H9 (cell line): ENCODE measurements around the gene RAB1B. TPM values are rescaled to one million over a fixed set of nuclear protein-coding genes. Genes with fewer than 3 reads are reported as not detected.
A peak's percentile ranks its signal among the peaks of the same experiment; 100 is the strongest.

ENCODE experiments used
- DNase-seq: peaks from one replicate; pipeline ENCODE4 v3.0.0-alpha.2; 2017
- H2AFZ ChIP-seq: one replicate; pipeline ENCODE4 v1.6.1; 2013; ENCODE audit warnings: mild to moderate bottlenecking, low read length, control low read depth, moderate library complexity
- H2AK5ac ChIP-seq: 2 replicates; pipeline ENCODE4 v1.6.1; 2013; ENCODE audit warnings: low read length, control low read depth, mixed read lengths; ENCODE audit not compliant: insufficient read length
- H2BK120ac ChIP-seq: one replicate; pipeline ENCODE4 v1.6.1; 2013; ENCODE audit warnings: low read depth, mild to moderate bottlenecking, low read length, control low read depth, inconsistent platforms; ENCODE audit not compliant: poor library complexity, severe bottlenecking
- H2BK12ac ChIP-seq: 2 replicates; pipeline ENCODE4 v1.6.1; 2013; ENCODE audit warnings: low read length, control low read depth, mixed read lengths, low read depth; ENCODE audit not compliant: insufficient read length
- H2BK15ac ChIP-seq: 2 replicates; pipeline ENCODE4 v1.6.1; 2013; ENCODE audit warnings: low read depth, low read length, control low read depth
- H2BK20ac ChIP-seq: one replicate; pipeline ENCODE4 v1.6.1; 2013; ENCODE audit warnings: low read depth, mild to moderate bottlenecking, low read length, control low read depth, inconsistent platforms; ENCODE audit not compliant: poor library complexity, severe bottlenecking
- H2BK5ac ChIP-seq: 2 replicates; pipeline ENCODE4 v1.6.1; 2013; ENCODE audit warnings: low read length, control low read depth, mixed read lengths; ENCODE audit not compliant: insufficient read length
- H3K14ac ChIP-seq: 2 replicates; pipeline ENCODE4 v1.6.1; 2013; ENCODE audit warnings: low read length, control low read depth; ENCODE audit not compliant: insufficient read depth
- H3K18ac ChIP-seq: 2 replicates; pipeline ENCODE4 v1.6.1; 2013; ENCODE audit warnings: low read depth, mild to moderate bottlenecking, mixed read lengths, low read length, control low read depth; ENCODE audit not compliant: insufficient read length
- H3K23ac ChIP-seq: 2 replicates; pipeline ENCODE4 v1.6.1; 2013; ENCODE audit warnings: low read length, control low read depth, mixed read lengths, low read depth; ENCODE audit not compliant: insufficient read length
- H3K23me2 ChIP-seq: 2 replicates; pipeline ENCODE4 v1.6.1; 2013; ENCODE audit warnings: low read depth, mild to moderate bottlenecking, mixed read lengths, low read length, control low read depth; ENCODE audit not compliant: insufficient read length, poor library complexity, severe bottlenecking
- H3K27ac ChIP-seq: 2 replicates; pipeline ENCODE4 v1.5.1; 2013; ENCODE audit warnings: low read length, control low read depth, mixed read lengths, low read depth; ENCODE audit not compliant: insufficient read length
- H3K27me3 ChIP-seq: 2 replicates; pipeline ENCODE4 v1.6.1; 2013; ENCODE audit warnings: low read length, control low read depth, inconsistent platforms; ENCODE audit not compliant: insufficient read depth
- H3K4ac ChIP-seq: 2 replicates; pipeline ENCODE4 v1.6.1; 2013; ENCODE audit warnings: low read depth, mild to moderate bottlenecking, control low read depth, inconsistent platforms, low read length, moderate library complexity
- H3K4me1 ChIP-seq: 2 replicates; pipeline ENCODE4 v1.6.1; 2013; ENCODE audit warnings: low read length, control low read depth, inconsistent platforms; ENCODE audit not compliant: insufficient read depth
- H3K4me2 ChIP-seq: 2 replicates; pipeline ENCODE4 v1.6.1; 2013; ENCODE audit warnings: low read length, control low read depth, mixed read lengths; ENCODE audit not compliant: insufficient read length, insufficient read depth
- H3K56ac ChIP-seq: 2 replicates; pipeline ENCODE4 v1.6.1; 2013; ENCODE audit warnings: low read depth, mild to moderate bottlenecking, mixed read lengths, low read length, control low read depth; ENCODE audit not compliant: insufficient read length
- H3K79me1 ChIP-seq: 2 replicates; pipeline ENCODE4 v1.6.1; 2013; ENCODE audit warnings: low read depth, mild to moderate bottlenecking, moderate library complexity, low read length, control low read depth, inconsistent platforms; ENCODE audit not compliant: insufficient read depth, poor library complexity, severe bottlenecking
- H3K79me2 ChIP-seq: 2 replicates; pipeline ENCODE4 v1.6.1; 2013; ENCODE audit warnings: low read length, control low read depth, inconsistent platforms; ENCODE audit not compliant: insufficient read depth
- H3K9ac ChIP-seq: 2 replicates; pipeline ENCODE4 v1.6.1; 2013; ENCODE audit warnings: low read length, control low read depth, mixed read lengths; ENCODE audit not compliant: insufficient read length; ENCODE audit errors: extremely low read depth
- H3K9me3 ChIP-seq: one replicate; pipeline ENCODE4 v1.6.1; 2013; ENCODE audit warnings: low read depth, low read length, inconsistent platforms; ENCODE audit not compliant: control insufficient read depth
- H3T11ph ChIP-seq: one replicate; pipeline ENCODE4 v1.6.1; 2013; ENCODE audit warnings: mild to moderate bottlenecking, low read length, control low read depth, inconsistent platforms
- H4K20me1 ChIP-seq: one replicate; pipeline ENCODE4 v1.6.1; 2013; ENCODE audit not compliant: control insufficient read depth, insufficient read length, insufficient read depth
- H4K5ac ChIP-seq: 2 replicates; pipeline ENCODE4 v1.6.1; 2013; ENCODE audit warnings: low read depth, mild to moderate bottlenecking, mixed read lengths, low read length, control low read depth; ENCODE audit not compliant: insufficient read length
- H4K8ac ChIP-seq: replicated peaks from 2 replicates; pipeline ENCODE4 v1.6.1; 2013; ENCODE audit warnings: low read length, control low read depth, mixed read lengths, low read depth; ENCODE audit not compliant: insufficient read length
- H4K91ac ChIP-seq: 2 replicates; pipeline ENCODE4 v1.6.1; 2013; ENCODE audit warnings: low read depth, mild to moderate bottlenecking, moderate library complexity, mixed read lengths, low read length, control low read depth; ENCODE audit not compliant: insufficient read length
- H3K27ac Mint-ChIP-seq, 3 experiments: 2 replicates in 2 of 3; 3 replicates in 1 of 3; pipeline ENCODE4 v1.8.0; 2020 to 2021; ENCODE audit warnings: mixed read lengths in 3 of 3, mild to moderate bottlenecking in 1 of 3, moderate library complexity in 1 of 3
- H3K27me3 Mint-ChIP-seq: 2 replicates; pipeline ENCODE4 v1.8.0; 2021; ENCODE audit warnings: low read depth, mild to moderate bottlenecking, moderate library complexity, mixed read lengths
- H3K36me3 Mint-ChIP-seq, 3 experiments: 2 replicates in 2 of 3; 3 replicates in 1 of 3; pipeline ENCODE4 v1.8.0; 2020 to 2021; ENCODE audit warnings: low read depth in 3 of 3, mixed read lengths in 3 of 3; ENCODE audit not compliant: insufficient read depth in 1 of 3
- H3K4me1 Mint-ChIP-seq, 2 experiments: 2 replicates each; pipeline ENCODE4 v1.8.0; 2020; ENCODE audit warnings: mixed read lengths in 2 of 2
- H3K4me3 Mint-ChIP-seq, 2 experiments: 2 replicates in 1 of 2; 3 replicates in 1 of 2; pipeline ENCODE4 v1.8.0; 2020 to 2021; ENCODE audit warnings: mild to moderate bottlenecking in 2 of 2, mixed read lengths in 2 of 2, moderate library complexity in 1 of 2
- H3K9me3 Mint-ChIP-seq, 2 experiments: 2 replicates in 1 of 2; 3 replicates in 1 of 2; pipeline ENCODE4 v1.8.0; 2020; ENCODE audit warnings: mild to moderate bottlenecking in 2 of 2, mixed read lengths in 2 of 2, moderate library complexity in 1 of 2
- WGBS: extraction: QIAGEN DNeasy Blood & Tissue Kit; methylation state at CpG from one replicate; pipeline ENCODE4 v1.1.7; 2013; ENCODE audit warnings: missing lambda C conversion rate, low lambda C conversion rate, mixed read lengths; ENCODE audit not compliant: insufficient read length; ENCODE audit errors: extremely low coverage; 5-methylcytosine and 5-hydroxymethylcytosine counted together
- total RNA-seq: library from RNA; stranded (reverse); gene quantifications from 2 replicates; pipeline ENCODE4 v1.2.1, GENCODE V29; 2021
- TF ChIP-seq, protein P1 (sequence below): fragments of 200-600 bp; sonication (generic); conservative IDR thresholded peaks from 3 replicates; pipeline ENCODE4 v1.8.0; 2021; ENCODE audit warnings: antibody characterized with exemption, mild to moderate bottlenecking

The RAB1B gene
- total RNA-seq, 1 experiment from 2014 or later = 118 TPM

DNA sequence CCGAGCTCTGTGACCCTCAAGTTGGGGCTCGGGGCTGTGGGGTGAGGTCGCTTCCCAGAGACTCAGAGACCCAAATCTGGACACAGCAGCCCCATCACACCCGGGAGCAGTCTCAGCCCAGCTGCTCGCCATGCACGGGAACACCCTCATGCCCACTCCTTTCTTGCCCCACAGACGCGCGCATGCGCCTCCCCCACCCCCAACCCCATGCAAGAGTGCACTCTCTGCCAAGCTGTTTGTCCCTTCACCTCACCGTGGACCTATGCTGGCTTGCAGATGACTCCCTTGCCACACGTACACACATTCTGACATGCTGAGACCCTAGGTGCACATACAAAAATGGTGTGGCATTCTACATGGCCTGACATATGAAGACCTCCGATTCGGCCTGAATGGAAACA, 48.9 kb downstream of the RAB1B start:
- H3K27me3 Mint-ChIP-seq = peaks cover 29% of the 10 kb centered on the region
- no peak overlapping the region for H3K4ac ChIP-seq
- H3K27me3 ChIP-seq = no peaks in the 10 kb centered on the region
- no peak overlapping the region for H2BK15ac ChIP-seq
- H3K23ac ChIP-seq = no peak overlapping the region
- no peak overlapping the region for H2BK120ac ChIP-seq
- H3K9me3 Mint-ChIP-seq = peaks cover 14 to 20% of the 10 kb centered on the region in 2 experiments
- H2AFZ ChIP-seq = no peak overlapping the region
- peaks cover 4% of the 10 kb centered on the region for H3K23me2 ChIP-seq
- no peak overlapping the region for H3K14ac ChIP-seq
- no peak overlapping the region for H2BK20ac ChIP-seq
- WGBS = no CpG with 5 or more reads among the region's 14 CpGs
- TF ChIP-seq, protein P1, sequence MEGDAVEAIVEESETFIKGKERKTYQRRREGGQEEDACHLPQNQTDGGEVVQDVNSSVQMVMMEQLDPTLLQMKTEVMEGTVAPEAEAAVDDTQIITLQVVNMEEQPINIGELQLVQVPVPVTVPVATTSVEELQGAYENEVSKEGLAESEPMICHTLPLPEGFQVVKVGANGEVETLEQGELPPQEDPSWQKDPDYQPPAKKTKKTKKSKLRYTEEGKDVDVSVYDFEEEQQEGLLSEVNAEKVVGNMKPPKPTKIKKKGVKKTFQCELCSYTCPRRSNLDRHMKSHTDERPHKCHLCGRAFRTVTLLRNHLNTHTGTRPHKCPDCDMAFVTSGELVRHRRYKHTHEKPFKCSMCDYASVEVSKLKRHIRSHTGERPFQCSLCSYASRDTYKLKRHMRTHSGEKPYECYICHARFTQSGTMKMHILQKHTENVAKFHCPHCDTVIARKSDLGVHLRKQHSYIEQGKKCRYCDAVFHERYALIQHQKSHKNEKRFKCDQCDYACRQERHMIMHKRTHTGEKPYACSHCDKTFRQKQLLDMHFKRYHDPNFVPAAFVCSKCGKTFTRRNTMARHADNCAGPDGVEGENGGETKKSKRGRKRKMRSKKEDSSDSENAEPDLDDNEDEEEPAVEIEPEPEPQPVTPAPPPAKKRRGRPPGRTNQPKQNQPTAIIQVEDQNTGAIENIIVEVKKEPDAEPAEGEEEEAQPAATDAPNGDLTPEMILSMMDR = no peak
- H3K4me2 ChIP-seq = peak overlapping the region; percentile 7
- no peak for DNase-seq
- H3K4me1 ChIP-seq = peaks cover 2% of the 10 kb centered on the region; the same call in 1 of the 2 replicates
- no peak overlapping the region for H4K91ac ChIP-seq
- no peaks in the 10 kb centered on the region for H3K9me3 ChIP-seq
- H4K8ac ChIP-seq = no peak overlapping the region
- H2BK5ac ChIP-seq = no peak overlapping the region
- no peak overlapping the region for H3K27ac ChIP-seq
- no peaks in the 10 kb centered on the region for H3K79me1 ChIP-seq
- peaks cover 23 to 29% of the 10 kb centered on the region in 2 experiments for H3K4me1 Mint-ChIP-seq
- peak overlapping the region; percentile 42 to 69; a peak in 4 of 5 replicates for H3K4me3 Mint-ChIP-seq
- no peaks in the 10 kb centered on the region for H4K20me1 ChIP-seq
- no peaks in the 10 kb centered on the region for H3K79me2 ChIP-seq
- H4K5ac ChIP-seq = no peak overlapping the region
- H3K56ac ChIP-seq = no peak overlapping the region
- no peak overlapping the region for H3T11ph ChIP-seq
- H3K27ac Mint-ChIP-seq = peak overlapping the region; percentile 47 to 83 (median 70); a peak in 4 of 7 replicates
- no peak overlapping the region for H2BK12ac ChIP-seq
- no peak overlapping the region for H3K9ac ChIP-seq
- no peak overlapping the region for H2AK5ac ChIP-seq
- peaks cover 8 to 18% (median 16%) of the 10 kb centered on the region in 3 experiments for H3K36me3 Mint-ChIP-seq
- peak overlapping the region; percentile 69 for H3K18ac ChIP-seq
